MM.1S (cell line): ENCODE data around the gene SCGB1D1.

Experiments used
- EZH2 ChIP-seq: fragments of 300-600 bp; sonication (generic); optimal IDR thresholded peaks from 2 replicates; pipeline ENCODE3; 2017; ENCODE audit warnings: low read depth, mild to moderate bottlenecking, antibody characterized with exemption, low read length, mixed read lengths
- TF ChIP-seq, protein P1 (sequence below): fragments of 300-600 bp; sonication (generic); IDR thresholded peaks from 2 replicates; pipeline ENCODE4 v1.5.1; 2016; ENCODE audit warnings: antibody characterized with exemption, low read length, mixed read lengths

DNA sequence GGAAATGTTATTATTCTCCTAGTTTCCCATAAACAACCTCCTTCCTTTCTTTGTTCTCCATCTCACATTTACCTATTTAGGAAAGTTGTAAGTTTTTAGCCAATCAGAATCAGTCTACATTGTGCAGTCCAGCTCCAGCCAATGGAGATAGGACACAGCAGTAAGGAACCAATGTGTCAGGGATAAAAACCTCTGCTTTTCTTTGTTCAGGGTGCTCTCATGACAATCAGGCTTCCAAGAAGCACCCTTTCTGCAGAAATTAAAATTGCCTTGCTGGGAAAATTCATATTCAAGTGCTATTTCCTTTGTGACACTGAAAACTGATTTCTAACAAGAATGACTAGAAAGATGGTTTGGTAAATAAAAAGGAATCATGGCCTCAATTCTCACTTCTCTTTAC is 33.1 kb downstream of the SCGB1D1 start:
- TF ChIP-seq, protein P1, sequence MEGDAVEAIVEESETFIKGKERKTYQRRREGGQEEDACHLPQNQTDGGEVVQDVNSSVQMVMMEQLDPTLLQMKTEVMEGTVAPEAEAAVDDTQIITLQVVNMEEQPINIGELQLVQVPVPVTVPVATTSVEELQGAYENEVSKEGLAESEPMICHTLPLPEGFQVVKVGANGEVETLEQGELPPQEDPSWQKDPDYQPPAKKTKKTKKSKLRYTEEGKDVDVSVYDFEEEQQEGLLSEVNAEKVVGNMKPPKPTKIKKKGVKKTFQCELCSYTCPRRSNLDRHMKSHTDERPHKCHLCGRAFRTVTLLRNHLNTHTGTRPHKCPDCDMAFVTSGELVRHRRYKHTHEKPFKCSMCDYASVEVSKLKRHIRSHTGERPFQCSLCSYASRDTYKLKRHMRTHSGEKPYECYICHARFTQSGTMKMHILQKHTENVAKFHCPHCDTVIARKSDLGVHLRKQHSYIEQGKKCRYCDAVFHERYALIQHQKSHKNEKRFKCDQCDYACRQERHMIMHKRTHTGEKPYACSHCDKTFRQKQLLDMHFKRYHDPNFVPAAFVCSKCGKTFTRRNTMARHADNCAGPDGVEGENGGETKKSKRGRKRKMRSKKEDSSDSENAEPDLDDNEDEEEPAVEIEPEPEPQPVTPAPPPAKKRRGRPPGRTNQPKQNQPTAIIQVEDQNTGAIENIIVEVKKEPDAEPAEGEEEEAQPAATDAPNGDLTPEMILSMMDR: no peak
- no peak for TF ChIP-seq EZH2
